HG02588 (cell line): ENCODE data around the gene RIT2.

Source experiments
- ATAC-seq: cut with Tn5 transposase; IDR thresholded peaks from one replicate; pipeline ENCODE4 v1.9.1; 2021; ENCODE audit warnings: mild to moderate bottlenecking, moderate library complexity; ENCODE audit not compliant: unreplicated experiment

RIT2 gene

DNA sequence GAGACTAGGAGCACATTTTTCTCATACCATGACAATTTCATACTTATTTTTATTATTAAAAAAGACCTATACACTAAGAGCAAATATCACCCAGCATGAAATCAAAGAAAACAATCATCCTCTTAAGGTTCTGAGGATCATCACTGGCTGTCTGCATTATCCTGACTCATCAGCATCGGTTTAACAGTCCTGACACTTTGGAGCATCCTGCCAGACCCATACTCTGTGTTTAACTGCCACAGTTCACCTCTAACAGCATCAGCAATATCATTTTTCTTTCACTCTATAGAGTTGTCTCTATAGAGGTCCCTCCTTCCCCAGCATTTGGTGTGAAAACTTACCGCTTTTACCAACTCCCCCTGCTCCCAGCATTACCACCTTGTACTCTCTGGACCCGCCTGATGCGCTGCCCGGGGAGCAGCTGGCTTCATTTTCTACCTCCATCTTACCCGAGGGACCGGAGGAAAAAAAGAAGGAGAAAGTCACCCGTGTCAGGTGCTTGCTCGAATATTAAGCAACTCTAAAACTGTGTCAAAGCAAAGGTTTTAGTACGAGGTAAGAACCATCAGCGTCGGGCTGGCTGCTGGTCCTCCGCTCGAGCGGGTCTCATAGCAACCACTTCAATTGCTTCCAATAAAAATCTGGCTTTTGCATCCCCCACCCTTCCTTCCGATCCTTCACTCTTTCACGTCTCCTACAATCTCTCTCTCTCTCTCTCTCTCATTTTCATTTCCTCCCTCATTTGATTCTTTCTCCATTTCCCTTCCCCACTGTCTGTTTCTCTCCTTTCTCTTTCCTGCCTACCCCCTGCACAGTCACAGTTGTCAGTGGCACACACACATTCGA is at the start of gene RIT2:
Gene RIT2 (minus strand): TSS at position 610 of the 846 bp plus-strand sequence.
- no peak for ATAC-seq

DNA sequence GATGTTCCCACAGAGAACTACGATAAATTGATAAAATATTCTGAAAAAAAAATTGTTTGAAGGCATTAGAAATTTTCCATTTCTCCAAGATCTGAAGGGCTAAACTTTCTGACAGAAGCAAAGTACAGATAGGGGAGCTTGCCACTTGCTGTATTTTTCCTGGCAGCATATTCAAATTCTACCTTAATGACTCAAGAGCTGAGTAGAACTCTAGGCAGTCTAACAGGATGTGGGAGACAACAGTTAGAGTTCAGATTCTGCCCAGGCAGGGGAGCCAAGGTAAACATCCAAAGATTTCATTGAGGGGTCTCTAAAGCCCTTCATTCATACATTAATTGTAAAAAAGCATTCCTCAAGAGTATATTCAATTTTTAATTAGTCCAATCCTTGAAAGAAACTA is 46.0 kb upstream of the RIT2 start:
- no peak for ATAC-seq

GRCh38 chr18:43160509-43160908 is 45.0 kb upstream of the RIT2 start:
- no peak for ATAC-seq

GRCh38 chr18:43159926-43160325 is 44.4 kb upstream of the RIT2 start:
- no peak for ATAC-seq

- ATAC-seq, result no peak
Observed at GRCh38 chr18:43159086-43159770, 43.7 kb upstream of the RIT2 start.

GRCh38 chr18:43158381-43158780 is 42.9 kb upstream of the RIT2 start:
- no peak for ATAC-seq

GRCh38 chr18:43155842-43156241 is 40.4 kb upstream of the RIT2 start:
- no peak for ATAC-seq

GRCh38 chr18:43148231-43148630 is 32.7 kb upstream of the RIT2 start:
- no peak for ATAC-seq

- no peak for ATAC-seq
Observed at GRCh38 chr18:43141208-43141607, 25.7 kb upstream of the RIT2 start.

DNA sequence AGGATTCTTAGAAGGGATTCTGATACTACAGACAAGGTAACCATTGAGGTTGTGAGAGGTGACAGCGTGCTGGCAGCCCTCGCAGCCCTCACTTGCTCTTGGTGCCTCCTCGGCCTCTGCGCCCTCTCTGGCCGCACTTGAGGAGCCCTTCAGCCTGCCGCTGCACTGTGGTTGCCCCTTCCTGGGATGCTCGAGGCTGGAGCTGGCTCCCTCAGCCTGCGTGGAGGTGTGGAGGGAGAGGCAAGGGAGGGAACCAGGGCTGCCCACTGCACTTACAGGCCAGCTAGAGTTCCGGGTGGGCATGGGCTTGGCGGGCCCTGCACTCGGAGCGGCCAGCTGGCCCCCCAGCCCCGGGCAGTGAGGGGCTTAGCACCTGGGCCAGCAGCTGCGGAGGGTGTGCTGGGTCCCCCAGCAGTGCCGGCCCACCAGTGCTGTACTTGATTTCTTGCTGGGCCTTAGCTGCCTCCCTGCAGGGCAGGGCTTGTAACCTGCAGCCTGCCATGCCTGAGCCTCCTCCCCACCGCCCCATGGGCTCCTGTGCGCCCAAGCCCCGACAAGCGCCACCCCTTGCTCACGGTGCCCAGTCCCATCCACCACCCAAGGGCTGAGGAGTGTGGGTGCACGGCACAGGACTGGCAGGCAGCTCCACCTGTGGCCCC is 23.9 kb upstream of the RIT2 start:
- no peak for ATAC-seq

- ATAC-seq, result no peak
Observed at GRCh38 chr18:43134876-43135275, 19.4 kb upstream of the RIT2 start.

DNA sequence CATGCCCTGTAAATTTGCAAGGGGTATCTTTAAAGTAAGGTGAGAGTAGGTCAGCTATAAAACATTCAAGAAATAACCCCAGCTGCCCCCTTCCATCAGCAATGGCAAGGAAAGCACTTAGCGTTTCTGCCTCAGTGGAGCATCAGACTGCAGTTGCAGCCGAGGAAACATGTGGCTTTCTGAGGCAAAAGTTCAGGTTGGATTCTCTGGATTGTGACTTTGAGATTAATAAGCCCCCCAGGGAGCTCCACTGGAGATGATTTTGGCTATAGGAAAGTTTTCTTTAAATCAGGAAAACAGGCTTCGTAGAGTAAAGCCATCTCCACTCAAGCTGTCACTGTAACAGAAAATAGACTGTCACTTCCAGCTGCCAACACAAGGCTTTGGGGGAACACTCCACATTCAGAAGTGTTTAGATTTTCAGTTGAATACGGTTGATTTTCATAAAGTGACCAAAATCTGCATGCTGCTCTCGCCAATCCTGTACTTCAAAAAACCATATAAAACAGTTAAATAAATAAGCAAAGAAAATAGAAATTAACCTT is 15.3 kb upstream of the RIT2 start:
- no peak for ATAC-seq

DNA sequence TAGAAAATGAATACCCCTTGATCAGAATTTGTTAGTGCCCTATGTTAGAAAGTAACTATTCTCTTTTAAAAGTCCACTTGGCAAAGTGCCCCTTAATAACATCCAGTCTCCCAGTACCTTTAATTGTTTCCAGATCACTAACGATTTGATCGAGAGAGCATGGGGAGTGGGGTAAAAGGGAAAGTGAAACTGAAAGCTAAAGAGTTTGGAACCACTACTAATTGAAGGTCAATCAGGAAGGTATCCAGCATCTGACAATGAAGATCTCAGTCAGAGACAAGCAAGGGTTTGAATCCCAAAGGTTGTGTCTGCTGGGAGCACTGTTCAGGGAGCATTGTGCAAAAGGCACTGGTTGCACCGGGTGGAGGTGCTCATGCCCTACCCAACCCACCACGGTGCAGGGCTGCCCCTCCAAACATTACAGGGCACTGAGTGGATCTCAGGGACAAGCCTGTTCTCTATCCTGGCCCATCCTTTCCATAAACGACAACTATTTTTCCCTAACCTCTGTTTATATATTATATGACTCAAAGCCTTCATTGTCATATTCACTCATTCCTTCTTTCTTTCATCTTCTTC is 14.6 kb upstream of the RIT2 start:
- ATAC-seq, result no peak

DNA sequence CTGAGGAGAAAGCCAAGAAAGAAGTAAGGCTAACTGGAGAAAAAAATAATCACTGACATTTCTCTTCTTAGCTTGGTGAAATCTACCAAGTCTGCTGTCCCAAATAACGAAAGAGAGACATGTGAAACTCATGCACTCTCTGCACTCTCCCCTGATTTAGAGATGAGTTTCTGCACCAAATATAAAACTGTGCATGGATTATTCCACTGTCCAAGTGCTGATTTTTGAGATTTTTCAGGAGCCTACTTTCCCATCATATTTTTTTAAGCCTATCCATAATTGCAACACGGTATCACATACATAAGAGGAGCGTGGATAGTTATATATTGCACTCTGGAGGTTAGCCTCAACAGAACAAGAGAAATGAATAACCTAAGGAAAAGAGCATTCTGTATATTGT is 10.0 kb upstream of the RIT2 start:
- ATAC-seq, result no peak

DNA sequence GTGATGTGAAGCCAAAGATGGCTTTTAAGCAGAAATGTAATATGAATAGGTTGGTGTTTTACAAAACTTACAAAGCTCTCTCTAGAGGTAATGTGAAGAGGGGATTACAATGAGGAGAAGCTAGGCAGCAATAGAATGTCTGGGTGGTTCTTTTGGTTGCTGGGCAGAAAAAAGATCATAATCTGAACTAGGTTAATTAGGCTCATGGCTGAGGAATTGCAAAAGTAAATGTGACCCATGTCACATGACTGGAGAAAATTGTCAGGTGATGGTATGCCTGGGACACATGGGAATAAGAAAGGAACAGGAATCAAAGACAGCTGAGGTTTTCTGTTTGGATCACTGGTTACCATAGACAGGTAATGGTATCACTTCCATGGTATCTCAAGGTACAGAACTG is 7.5 kb upstream of the RIT2 start:
- no peak for ATAC-seq

GRCh38 chr18:43116699-43117294 is 1.3 kb upstream of the RIT2 start:
- ATAC-seq, result no peak

- no peak for ATAC-seq
Observed at GRCh38 chr18:43113220-43113895, 2.1 kb downstream of the RIT2 start.

GRCh38 chr18:43108882-43109281 is 6.6 kb downstream of the RIT2 start:
- ATAC-seq, result no peak

GRCh38 chr18:43108469-43108868 is 7.0 kb downstream of the RIT2 start:
- no peak for ATAC-seq

GRCh38 chr18:43093646-43094045 is 21.8 kb downstream of the RIT2 start:
- no peak for ATAC-seq
